Fibroblast of lung (primary cell): ENCODE data around the gene SLC6A16. TPM values are rescaled to one million over a fixed set of nuclear protein-coding genes. Genes with fewer than 3 reads are reported as not detected.
"Not testable (repeated sequence)": the region's sequence is repeated elsewhere in the genome, so short reads cannot be mapped to it uniquely, and the experiment has no call there.

Source experiments
- DNase-seq, 2 donors: peaks; one replicate each; pipeline versions ENCODE4 v3.0.0 to v3.0.0-alpha.2; 2010; ENCODE audit warnings: low read depth in 2 of 2
- H2AFZ ChIP-seq: 2 replicates; pipeline ENCODE4 v1.5.1; 2012; ENCODE audit warnings: low read length, control low read depth, inconsistent platforms
- H3K27ac ChIP-seq: 2 replicates; pipeline ENCODE4 v1.5.1; 2011; ENCODE audit warnings: low read length, control low read depth; ENCODE audit not compliant: insufficient read depth
- H3K27me3 ChIP-seq: 2 replicates; pipeline ENCODE4 v1.5.1; 2011; ENCODE audit warnings: mild to moderate bottlenecking, low read length; ENCODE audit not compliant: control insufficient read depth, insufficient read depth
- H3K36me3 ChIP-seq: 2 replicates; pipeline ENCODE4 v1.5.1; 2011; ENCODE audit warnings: low read length; ENCODE audit not compliant: control insufficient read depth, insufficient read depth
- H3K4me1 ChIP-seq: 2 replicates; pipeline ENCODE4 v1.5.1; 2011; ENCODE audit warnings: low read length; ENCODE audit not compliant: control insufficient read depth, insufficient read depth; ENCODE audit errors: extremely low read depth
- H3K4me2 ChIP-seq: 2 replicates; pipeline ENCODE4 v1.5.1; 2011; ENCODE audit warnings: low read length, control low read depth; ENCODE audit not compliant: insufficient read depth; ENCODE audit errors: extremely low read depth
- H3K4me3 ChIP-seq, 4 experiments: fragments of 200-600 bp in 1 of 4; sonication (generic) in 1 of 4; replicated peaks in 1 of 4; 2 replicates each; pipeline ENCODE4 v1.5.1; 2011 to 2016; ENCODE audit warnings: low read length in 4 of 4, low read depth in 3 of 4, mild to moderate bottlenecking in 3 of 4, control low read depth in 2 of 4, inconsistent platforms in 1 of 4, mixed read lengths in 1 of 4; ENCODE audit not compliant: insufficient read depth in 1 of 4; ENCODE audit errors: control extremely low read depth in 1 of 4
- H3K79me2 ChIP-seq: 2 replicates; pipeline ENCODE4 v1.5.1; 2012; ENCODE audit warnings: mild to moderate bottlenecking, low read length, inconsistent platforms; ENCODE audit not compliant: control insufficient read depth, insufficient read depth
- H3K9ac ChIP-seq: 2 replicates; pipeline ENCODE4 v1.5.1; 2011; ENCODE audit warnings: mild to moderate bottlenecking, low read length, control low read depth; ENCODE audit not compliant: insufficient read depth
- H3K9me3 ChIP-seq: 2 replicates; pipeline ENCODE4 v1.5.1; 2012; ENCODE audit warnings: low read depth, low read length; ENCODE audit not compliant: control insufficient read depth, insufficient read depth
- H4K20me1 ChIP-seq: 2 replicates; pipeline ENCODE4 v1.5.1; 2011; ENCODE audit warnings: low read length; ENCODE audit not compliant: control insufficient read depth, insufficient read depth; ENCODE audit errors: extremely low read depth
- CTCF ChIP-seq, 2 donors: IDR thresholded peaks in 1 of 2; conservative IDR thresholded peaks in 1 of 2; 1 replicate in 1 of 2; 2 replicates in 1 of 2; pipeline ENCODE4 v1.5.1; 2011 to 2012; ENCODE audit warnings: low read length in 2 of 2, control low read depth in 1 of 2, inconsistent platforms in 1 of 2, low read depth in 1 of 2, mild to moderate bottlenecking in 1 of 2
- EZH2 ChIP-seq: IDR thresholded peaks from 2 replicates; pipeline ENCODE4 v1.5.1; 2012; ENCODE audit warnings: low read length, control low read depth, mild to moderate bottlenecking; ENCODE audit errors: missing control alignments
- polyA plus RNA-seq, 2 donors: library from polyadenylated mRNA; depleted of rRNA in 1 of 2; stranded (reverse) in 1 of 2; unstranded in 1 of 2; fragments of >200 nt; gene quantifications; 2 replicates each; pipeline ENCODE4 v1.2.1, GENCODE V29; 2011 to 2012; ENCODE audit warnings: missing spikeins in 1 of 2
- total RNA-seq: library from RNA; depleted of rRNA; stranded (reverse); fragments of >200 nt; gene quantifications from 2 replicates; pipeline ENCODE4 v1.2.1, GENCODE V29; 2014

SLC6A16 gene
- total and polyA plus RNA-seq, 2 donors (not counting 1 experiment from before 2014, with no cell fraction given) = under 0.01 to 0.62 TPM

- no peak for TF ChIP-seq EZH2
- TF ChIP-seq CTCF (conservative IDR thresholded peaks at IDR 0.05 in 1 of 2, IDR thresholded peaks at IDR 0.05 in 1 of 2; ENCODE audit: low read depth in 1 of 2, low read length in 2 of 2) = no peak
Measured at GRCh38 chr19:49271080-49271753, 53.8 kb downstream of the SLC6A16 start.

GRCh38 chr19:49266409-49266808 lies 58.6 kb downstream of the SLC6A16 start:
- H4K20me1 ChIP-seq, H3K9me3 ChIP-seq, H2AFZ ChIP-seq, H3K4me1 ChIP-seq, H3K9ac ChIP-seq, H3K36me3 ChIP-seq, H3K27ac ChIP-seq, H3K4me2 ChIP-seq, H3K27me3 ChIP-seq, H3K4me3 ChIP-seq, H3K79me2 ChIP-seq: not testable (repeated sequence)
- peak; percentile 58 to 71 for DNase-seq
- peak; percentile 47 to 49 for TF ChIP-seq CTCF (conservative IDR thresholded peaks at IDR 0.05 in 1 of 2, IDR thresholded peaks at IDR 0.05 in 1 of 2; ENCODE audit: low read depth in 1 of 2, low read length in 2 of 2)

More at GRCh38 chr19:49271080-49271753, 53.8 kb downstream of the SLC6A16 start:
- Histone ChIP-seq H3K9ac (no peak overlapping the region), H3K27me3 (peaks cover 2% of the 10 kb centered on the region), H3K27ac (no peak overlapping the region), H3K36me3 (no peaks in the 10 kb centered on the region), H3K4me3 (no peak overlapping the region), H3K4me1 (no peaks in the 10 kb centered on the region), H2AFZ (no peak overlapping the region), H4K20me1 (no peaks in the 10 kb centered on the region), H3K4me2 (no peak overlapping the region), H3K79me2 (no peaks in the 10 kb centered on the region), H3K9me3 (no peaks in the 10 kb centered on the region)
- no peak for DNase-seq

GRCh38 chr19:49264258-49264657 lies 60.7 kb downstream of the SLC6A16 start:
- Histone ChIP-seq H3K9me3 (no peaks in the 10 kb centered on the region), H3K4me2 (no peak overlapping the region), H3K27me3 (peaks cover 3% of the 10 kb centered on the region), H3K4me1 (no peaks in the 10 kb centered on the region), H3K4me3 (no peak overlapping the region), H3K36me3 (no peaks in the 10 kb centered on the region), H2AFZ (no peak overlapping the region), H4K20me1 (no peaks in the 10 kb centered on the region), H3K9ac (no peak overlapping the region), H3K27ac (no peak overlapping the region), H3K79me2 (no peaks in the 10 kb centered on the region)
- no peak for TF ChIP-seq CTCF (conservative IDR thresholded peaks at IDR 0.05 in 1 of 2, IDR thresholded peaks at IDR 0.05 in 1 of 2; ENCODE audit: low read depth in 1 of 2, low read length in 2 of 2)
- no peak for TF ChIP-seq EZH2
- no peak for DNase-seq
